H1 (cell line): Measurements from ENCODE around the gene ACBD6. TPM values are rescaled to one million over a fixed set of nuclear protein-coding genes. Genes with fewer than 3 reads are reported as not detected.

ENCODE experiments used
- CTCF ChIA-PET: fragments of 300-600 bp; sonication (Branson Sonifier 250); formaldehyde crosslinking; loops from one replicate; lab custom pipeline; 2021; ENCODE audit not compliant: partially characterized antibody; lab: Charles Lee
- POLR2A ChIA-PET: fragments of 300-600 bp; sonication (Branson Sonifier 250); formaldehyde crosslinking; loops from one replicate; lab custom pipeline; 2021; ENCODE audit warnings: inconsistent platforms; ENCODE audit not compliant: partially characterized antibody; lab: Charles Lee
- DNase-seq, 2 experiments: peaks; one replicate each; pipeline versions ENCODE4 v3.0.0 to v3.0.0-alpha.2; 2010 to 2022; ENCODE audit warnings: low spot score in 2 of 2, low read depth in 1 of 2, mixed read lengths in 1 of 2
- FAIRE-seq: peaks from 2 replicates; lab custom pipeline; 2011; peaks lifted over from hg19 to GRCh38; lab: Jason Lieb, UNC
- H2AFZ ChIP-seq: 2 replicates; pipeline ENCODE4 v1.8.1; 2012; ENCODE audit warnings: low read length, inconsistent platforms
- H2AK5ac ChIP-seq: 2 replicates; pipeline ENCODE4 v1.6.1; 2013; ENCODE audit warnings: low read depth, low read length
- H2BK120ac ChIP-seq: replicated peaks from 2 replicates; pipeline ENCODE3; 2013; ENCODE audit warnings: low read depth, low read length, inconsistent platforms
- H2BK12ac ChIP-seq: 2 replicates; pipeline ENCODE4 v1.6.1; 2013; ENCODE audit warnings: low read depth, low read length
- H2BK15ac ChIP-seq: 2 replicates; pipeline ENCODE4 v1.6.1; 2013; ENCODE audit warnings: low read length
- H2BK20ac ChIP-seq: 2 replicates; pipeline ENCODE4 v1.6.1; 2013; ENCODE audit warnings: low read length
- H2BK5ac ChIP-seq: 2 replicates; pipeline ENCODE4 v1.6.1; 2013; ENCODE audit warnings: low read depth, low read length
- H3K14ac ChIP-seq: 2 replicates; pipeline ENCODE4 v1.6.1; 2013; ENCODE audit warnings: inconsistent platforms; ENCODE audit not compliant: insufficient read length
- H3K18ac ChIP-seq: 2 replicates; pipeline ENCODE4 v1.6.1; 2013; ENCODE audit warnings: low read length; ENCODE audit errors: extremely low read depth
- H3K23ac ChIP-seq: 2 replicates; pipeline ENCODE4 v1.6.1; 2013; ENCODE audit warnings: inconsistent platforms; ENCODE audit not compliant: insufficient read length
- H3K23me2 ChIP-seq: 2 replicates; pipeline ENCODE4 v1.6.1; 2013; ENCODE audit warnings: low read depth, low read length
- H3K27ac ChIP-seq: 2 replicates; pipeline ENCODE4 v1.6.1; 2011; ENCODE audit warnings: low read depth, low read length, inconsistent platforms
- H3K27me3 ChIP-seq, 4 experiments: replicated peaks in 1 of 4; 1 replicate in 1 of 4; 2 replicates in 3 of 4; pipeline versions ENCODE4 v1.6.1 to v1.8.1; 2011 to 2013; ENCODE audit warnings: low read length in 3 of 4, mild to moderate bottlenecking in 3 of 4, inconsistent platforms in 2 of 4, mixed read lengths in 2 of 4, moderate library complexity in 1 of 4; ENCODE audit not compliant: control insufficient read depth in 3 of 4, insufficient read depth in 3 of 4; ENCODE audit errors: extremely low read depth in 1 of 4
- H3K36me3 ChIP-seq, 4 experiments: 2 replicates each; pipeline versions ENCODE4 v1.6.1 to v1.8.1; 2011 to 2013; ENCODE audit warnings: mild to moderate bottlenecking in 4 of 4, low read length in 3 of 4, moderate library complexity in 2 of 4, control low read depth in 1 of 4, inconsistent platforms in 1 of 4; ENCODE audit not compliant: insufficient read depth in 4 of 4, control insufficient read depth in 2 of 4
- H3K4ac ChIP-seq: replicated peaks from 2 replicates; pipeline ENCODE3; 2013; ENCODE audit warnings: low read length, low read depth, mixed read lengths, inconsistent platforms; ENCODE audit not compliant: insufficient read length
- H3K4me1 ChIP-seq, 4 experiments: replicated peaks in 1 of 4; 1 replicate in 1 of 4; 2 replicates in 3 of 4; pipeline versions ENCODE4 v1.6.1 to v1.8.1; 2011 to 2013; ENCODE audit warnings: low read length in 3 of 4, inconsistent platforms in 2 of 4, mixed read lengths in 1 of 4; ENCODE audit not compliant: insufficient read depth in 4 of 4, control insufficient read depth in 3 of 4
- H3K4me2 ChIP-seq, 2 experiments: 2 replicates each; pipeline versions ENCODE4 v1.6.1 to v1.8.1; 2011 to 2013; ENCODE audit warnings: low read depth in 2 of 2, low read length in 2 of 2, control low read depth in 1 of 2, inconsistent platforms in 1 of 2, mild to moderate bottlenecking in 1 of 2; ENCODE audit not compliant: insufficient read depth in 1 of 2
- H3K4me3 ChIP-seq, 4 experiments: fragments of 200-600, 300-600 bp in 1 of 4; sonication (generic), shearing (Covaris generic), sonication (Bioruptor Twin) in 1 of 4; 2 replicates each; pipeline versions ENCODE4 v1.5.1 to v1.8.1; 2011 to 2016; ENCODE audit warnings: low read length in 4 of 4, low read depth in 3 of 4, control low read depth in 2 of 4, inconsistent platforms in 2 of 4, mild to moderate bottlenecking in 2 of 4, mixed read lengths in 1 of 4, moderate library complexity in 1 of 4; ENCODE audit not compliant: insufficient read depth in 2 of 4; ENCODE audit errors: extremely low read depth in 1 of 4
- H3K56ac ChIP-seq: replicated peaks from 2 replicates; pipeline ENCODE3; 2013; ENCODE audit warnings: low read depth, mild to moderate bottlenecking, mixed read lengths, low read length, inconsistent platforms; ENCODE audit not compliant: insufficient read length
- H3K79me1 ChIP-seq: 2 replicates; pipeline ENCODE4 v1.6.1; 2013; ENCODE audit warnings: low read depth, low read length, control low read depth
- H3K79me2 ChIP-seq, 2 experiments: 2 replicates each; pipeline versions ENCODE4 v1.6.1 to v1.8.1; 2012 to 2013; ENCODE audit warnings: low read length in 2 of 2, mild to moderate bottlenecking in 2 of 2, inconsistent platforms in 1 of 2; ENCODE audit not compliant: insufficient read depth in 2 of 2, control insufficient read depth in 1 of 2
- H3K9ac ChIP-seq, 4 experiments: replicated peaks in 1 of 4; 1 replicate in 1 of 4; 2 replicates in 3 of 4; pipeline versions ENCODE4 v1.6.1 to v1.8.1; 2011 to 2013; ENCODE audit warnings: low read depth in 3 of 4, low read length in 3 of 4, control low read depth in 2 of 4, mild to moderate bottlenecking in 2 of 4, moderate library complexity in 2 of 4, inconsistent platforms in 1 of 4; ENCODE audit errors: extremely low read depth in 1 of 4
- H3K9me3 ChIP-seq, 2 experiments: 2 replicates each; pipeline versions ENCODE4 v1.6.1 to v1.8.1; 2012 to 2013; ENCODE audit warnings: mild to moderate bottlenecking in 2 of 2, moderate library complexity in 2 of 2, control low read depth in 1 of 2, inconsistent platforms in 1 of 2, low read depth in 1 of 2, low read length in 1 of 2, mixed read lengths in 1 of 2; ENCODE audit not compliant: insufficient read depth in 2 of 2
- H4K20me1 ChIP-seq, 2 experiments: replicated peaks in 1 of 2; 2 replicates each; pipeline versions ENCODE3 to v1.8.1; 2011 to 2013; ENCODE audit warnings: inconsistent platforms in 2 of 2, low read length in 2 of 2, mild to moderate bottlenecking in 1 of 2; ENCODE audit not compliant: insufficient read depth in 2 of 2, control insufficient read depth in 1 of 2
- H4K5ac ChIP-seq: 2 replicates; pipeline ENCODE4 v1.6.1; 2013; ENCODE audit warnings: low read length, low read depth, mixed read lengths, inconsistent platforms; ENCODE audit not compliant: insufficient read length
- H4K8ac ChIP-seq: 2 replicates; pipeline ENCODE4 v1.8.0; 2013; ENCODE audit warnings: mild to moderate bottlenecking, moderate library complexity, low read length, inconsistent platforms; ENCODE audit not compliant: insufficient read depth; ENCODE audit errors: extremely low read depth
- H4K91ac ChIP-seq: replicated peaks from 2 replicates; pipeline ENCODE3; 2013; ENCODE audit warnings: low read length, mixed read lengths, inconsistent platforms; ENCODE audit not compliant: insufficient read length
- BACH1 ChIP-seq: IDR thresholded peaks from 2 replicates; pipeline ENCODE4 v1.6.1; 2012; ENCODE audit warnings: low read length, improper control_type of control experiment
- CTBP2 ChIP-seq: IDR thresholded peaks from 2 replicates; pipeline ENCODE4 v1.7.0; 2011; ENCODE audit warnings: borderline replicate concordance, mild to moderate bottlenecking, moderate library complexity, mixed read lengths, low read length; ENCODE audit not compliant: insufficient read depth, insufficient read length
- GABPA ChIP-seq: IDR thresholded peaks from 2 replicates; pipeline ENCODE4 v1.6.1; 2011; ENCODE audit warnings: mild to moderate bottlenecking, low read length, moderate library complexity, borderline replicate concordance; ENCODE audit not compliant: insufficient read depth
- HDAC6 ChIP-seq: IDR thresholded peaks from one replicate; pipeline ENCODE4 v1.7.1; 2012; ENCODE audit warnings: low read depth, mild to moderate bottlenecking, inconsistent platforms, low read length, moderate library complexity
- KDM1A ChIP-seq: fragments of 200-600, 300-600 bp; sonication (generic); IDR thresholded peaks from 2 replicates; pipeline ENCODE4 v1.7.1; 2016; ENCODE audit warnings: mild to moderate bottlenecking, low read length, borderline replicate concordance
- POU5F1 ChIP-seq: IDR thresholded peaks from 2 replicates; pipeline ENCODE4 v1.6.1; 2011; ENCODE audit warnings: low read depth, mild to moderate bottlenecking, low read length, moderate library complexity
- SIN3A ChIP-seq, 2 experiments: IDR thresholded peaks in 1 of 2; conservative IDR thresholded peaks in 1 of 2; 2 replicates each; pipeline ENCODE4 v1.6.1; 2011 to 2012; ENCODE audit warnings: low read length in 2 of 2, improper control_type of control experiment in 1 of 2, low read depth in 1 of 2, mild to moderate bottlenecking in 1 of 2
- WGBS, 2 experiments: shearing (Covaris generic) in 1 of 2; methylation state at CpG; one replicate each; pipeline versions ENCODE4 v1.1.6 to v1.1.7; 2013 to 2015; ENCODE audit warnings: low lambda C conversion rate in 2 of 2, mixed read lengths in 2 of 2, inconsistent platforms in 1 of 2, low coverage in 1 of 2, missing lambda C conversion rate in 1 of 2; ENCODE audit not compliant: insufficient replicate concordance in 2 of 2, insufficient coverage in 1 of 2, insufficient read length in 1 of 2; ENCODE audit errors: extremely low coverage in 1 of 2, missing lambda C conversion rate in 1 of 2; 5-methylcytosine and 5-hydroxymethylcytosine counted together
- polyA plus RNA-seq, 7 experiments: library from polyadenylated mRNA; depleted of rRNA in 3 of 7; stranded (reverse) in 5 of 7; unstranded in 2 of 7; fragments of >200 nt in 5 of 7; fragments of 200-250 nt in 2 of 7; gene quantifications; 1 replicate in 5 of 7; 2 replicates in 1 of 7; 4 replicates in 1 of 7; pipeline versions ENCODE4 v1.2.1 to v1.2.3, GENCODE V29; 2011 to 2013; ENCODE audit warnings: missing spikeins in 2 of 7, mixed read lengths in 2 of 7
- total RNA-seq: library from RNA; stranded (reverse); fragmentation: NEBNext Ultra II Directional; extraction: Animal tissue kit (Norgen Biotek cat#: 25700); gene quantifications from 2 replicates; pipeline ENCODE4 v1.2.1, GENCODE V29; 2021
- TF ChIP-seq, protein P1 (sequence below), 3 experiments: IDR thresholded peaks; 1 replicate in 2 of 3; 2 replicates in 1 of 3; pipeline versions ENCODE4 v1.5.1 to v1.6.1; 2011; ENCODE audit warnings: low read length in 3 of 3, mild to moderate bottlenecking in 3 of 3, inconsistent platforms in 2 of 3, low read depth in 1 of 3, moderate library complexity in 1 of 3; ENCODE audit not compliant: insufficient read depth in 1 of 3; ENCODE audit errors: control extremely low read depth in 1 of 3

The ACBD6 gene
- total and polyA plus RNA-seq, 2 of the 8 experiments (the other 6 are each of a cell fraction or from before 2014, with no cell fraction given): 52.0 to 67.7 TPM

DNA sequence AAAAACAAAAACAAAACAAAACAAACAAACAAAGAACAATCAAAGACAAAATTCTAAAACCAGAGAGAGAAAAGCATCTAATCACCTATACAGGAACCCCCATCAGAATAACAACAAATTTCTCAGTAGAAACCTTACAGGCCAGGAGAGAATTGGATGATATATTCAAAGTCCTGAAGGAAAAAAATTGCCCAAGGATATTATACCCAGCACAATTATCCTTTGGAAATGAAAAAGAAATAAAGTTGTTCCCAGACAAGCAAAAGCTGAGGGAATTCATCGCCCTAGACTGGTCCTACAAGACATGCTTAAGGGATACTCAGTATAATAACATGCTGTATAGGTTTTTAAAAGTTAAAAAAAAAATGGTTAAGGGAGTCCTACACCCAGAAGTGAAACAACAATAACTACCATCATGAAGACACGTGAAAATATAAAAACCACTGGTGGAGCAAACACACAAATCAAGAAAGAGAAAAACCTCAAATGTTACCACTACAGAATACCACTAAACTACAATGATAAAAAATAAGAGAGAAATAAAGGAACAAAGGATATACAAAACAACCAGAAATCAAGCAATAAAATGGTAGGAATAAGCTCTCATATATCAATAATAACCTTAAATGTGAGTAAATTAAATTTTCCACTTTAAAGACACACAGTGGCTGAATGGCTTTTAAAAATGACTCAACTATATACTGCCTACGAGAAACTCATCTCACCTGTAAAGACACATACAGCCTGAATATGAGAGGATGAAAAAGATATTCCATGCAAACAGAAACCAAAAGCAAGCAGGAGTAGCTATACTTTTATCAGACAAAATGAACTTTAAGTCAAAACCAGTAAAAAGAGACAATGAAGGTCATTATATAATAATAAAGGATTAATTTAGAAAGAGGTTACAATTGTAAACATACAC lies 121.9 kb downstream of the ACBD6 start:
- DNase-seq (no peak), FAIRE-seq (no peak)
- no peak overlapping the region for H2AK5ac ChIP-seq
- H2BK5ac ChIP-seq: no peak overlapping the region
- no peak overlapping the region for H3K14ac ChIP-seq
- no peak overlapping the region for H3K27ac ChIP-seq
- H4K8ac ChIP-seq: no peak overlapping the region
- peaks cover 0 to 5% of the 10 kb centered on the region in 2 experiments; a peak in 2 of 4 replicates for H3K9me3 ChIP-seq
- H3K23ac ChIP-seq: no peak overlapping the region
- POLR2A ChIA-PET: interaction anchor here (0.9 kb wide), 1 partner anchor 29 kb away, joined by 3 read pairs; no protein-coding TSS in a partner anchor
- CTCF ChIA-PET: no interaction called here
- H3K56ac ChIP-seq: no peak overlapping the region
- H4K5ac ChIP-seq: no peak overlapping the region
- H3K4ac ChIP-seq: no peak overlapping the region
- H3K79me1 ChIP-seq: peaks cover 2% of the 10 kb centered on the region; the same call in 1 of the 2 replicates
- H3K4me3 ChIP-seq: no peak overlapping the region
- H3K4me1 ChIP-seq: no peaks in the 10 kb centered on the region
- H3K9ac ChIP-seq: no peak overlapping the region
- H2BK12ac ChIP-seq: no peak overlapping the region
- H4K91ac ChIP-seq: no peak overlapping the region
- H3K27me3 ChIP-seq: no peaks in the 10 kb centered on the region
- H3K4me2 ChIP-seq: no peak overlapping the region
- H2AFZ ChIP-seq: no peak overlapping the region
- WGBS, 2 experiments: 93% methylated on average over 3 of the region's 3 CpGs; no CpG with 5 or more reads in 1 of the 2 experiments
- H3K18ac ChIP-seq: no peak overlapping the region
- peaks cover 0 to 59% of the 10 kb centered on the region in 2 experiments; a peak in 2 of 4 replicates for H3K79me2 ChIP-seq
- no peak overlapping the region for H2BK20ac ChIP-seq
- H3K23me2 ChIP-seq: no peaks in the 10 kb centered on the region; the same call in 1 of the 2 replicates
- H4K20me1 ChIP-seq: no peaks in the 10 kb centered on the region
- H2BK15ac ChIP-seq: no peak overlapping the region
- H3K36me3 ChIP-seq: no peaks in the 10 kb centered on the region; a peak in 2 of 8 replicates
- H2BK120ac ChIP-seq: no peak overlapping the region
- TF ChIP-seq, protein P1, sequence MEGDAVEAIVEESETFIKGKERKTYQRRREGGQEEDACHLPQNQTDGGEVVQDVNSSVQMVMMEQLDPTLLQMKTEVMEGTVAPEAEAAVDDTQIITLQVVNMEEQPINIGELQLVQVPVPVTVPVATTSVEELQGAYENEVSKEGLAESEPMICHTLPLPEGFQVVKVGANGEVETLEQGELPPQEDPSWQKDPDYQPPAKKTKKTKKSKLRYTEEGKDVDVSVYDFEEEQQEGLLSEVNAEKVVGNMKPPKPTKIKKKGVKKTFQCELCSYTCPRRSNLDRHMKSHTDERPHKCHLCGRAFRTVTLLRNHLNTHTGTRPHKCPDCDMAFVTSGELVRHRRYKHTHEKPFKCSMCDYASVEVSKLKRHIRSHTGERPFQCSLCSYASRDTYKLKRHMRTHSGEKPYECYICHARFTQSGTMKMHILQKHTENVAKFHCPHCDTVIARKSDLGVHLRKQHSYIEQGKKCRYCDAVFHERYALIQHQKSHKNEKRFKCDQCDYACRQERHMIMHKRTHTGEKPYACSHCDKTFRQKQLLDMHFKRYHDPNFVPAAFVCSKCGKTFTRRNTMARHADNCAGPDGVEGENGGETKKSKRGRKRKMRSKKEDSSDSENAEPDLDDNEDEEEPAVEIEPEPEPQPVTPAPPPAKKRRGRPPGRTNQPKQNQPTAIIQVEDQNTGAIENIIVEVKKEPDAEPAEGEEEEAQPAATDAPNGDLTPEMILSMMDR (IDR thresholded peaks at IDR 0.05; ENCODE audit: control extremely low read depth in 1 of 3, insufficient read depth in 1 of 3, low read depth in 1 of 3, low read length in 3 of 3): no peak
- TF ChIP-seq BACH1: no peak
- no peak for TF ChIP-seq GABPA
- no peak for TF ChIP-seq KDM1A
- TF ChIP-seq SIN3A (conservative IDR thresholded peaks at IDR 0.05 in 1 of 2, IDR thresholded peaks at IDR 0.05 in 1 of 2; ENCODE audit: low read depth in 1 of 2, low read length in 2 of 2): no peak
- no peak for TF ChIP-seq HDAC6
- TF ChIP-seq POU5F1: no peak
- no peak for TF ChIP-seq CTBP2
